Muscle layer of colon (tissue), 2 donors: Measurements from ENCODE around the gene ZNF496.

Experiments used
- H3K27ac ChIP-seq: one replicate; pipeline ENCODE4 v1.7.0; 2013; ENCODE audit warnings: low read depth, mild to moderate bottlenecking, low read length, moderate library complexity
- H3K27me3 ChIP-seq, 2 donors: one replicate each; pipeline ENCODE4 v1.7.0; 2013; ENCODE audit warnings: low read length in 2 of 2, mild to moderate bottlenecking in 2 of 2; ENCODE audit not compliant: insufficient read depth in 2 of 2, control insufficient read depth in 1 of 2
- H3K36me3 ChIP-seq: one replicate; pipeline ENCODE4 v1.7.0; 2013; ENCODE audit warnings: mild to moderate bottlenecking, low read length; ENCODE audit not compliant: insufficient read depth
- H3K4me1 ChIP-seq: one replicate; pipeline ENCODE4 v1.7.0; 2013; ENCODE audit warnings: mild to moderate bottlenecking, low read length; ENCODE audit not compliant: insufficient read depth
- H3K4me3 ChIP-seq, 2 donors: one replicate each; pipeline ENCODE4 v1.7.0; 2013; ENCODE audit warnings: low read length in 2 of 2, low read depth in 1 of 2, mild to moderate bottlenecking in 1 of 2, moderate library complexity in 1 of 2
- H3K9ac ChIP-seq: one replicate; pipeline ENCODE4 v1.7.0; 2013; ENCODE audit warnings: low read length
- H3K9me3 ChIP-seq: one replicate; pipeline ENCODE4 v1.7.0; 2013; ENCODE audit warnings: mild to moderate bottlenecking, low read length
- donor health status: abdominal sarcoma.
- donor health status: Adenocarcinoma of cecum.

The ZNF496 gene

GRCh38 chr1:247324204-247324787 lies 7.4 kb downstream of the ZNF496 start:
- H3K4me1 ChIP-seq = no peaks in the 10 kb centered on the region
- no peak overlapping the region for H3K27ac ChIP-seq
- H3K4me3 ChIP-seq = no peak overlapping the region
- H3K36me3 ChIP-seq = peaks cover 65% of the 10 kb centered on the region
- H3K27me3 ChIP-seq = no peaks in the 10 kb centered on the region
- no peak overlapping the region for H3K9ac ChIP-seq
- H3K9me3 ChIP-seq = no peaks in the 10 kb centered on the region

- H3K9me3 ChIP-seq = no peaks in the 10 kb centered on the region
- H3K27ac ChIP-seq = no peak overlapping the region
- H3K4me3 ChIP-seq = no peak overlapping the region
- no peaks in the 10 kb centered on the region for H3K27me3 ChIP-seq
- no peaks in the 10 kb centered on the region for H3K4me1 ChIP-seq
- H3K9ac ChIP-seq = no peak overlapping the region
- H3K36me3 ChIP-seq = peaks cover 53% of the 10 kb centered on the region
Observed at GRCh38 chr1:247322849-247323586, 8.6 kb downstream of the ZNF496 start.

- Histone ChIP-seq H3K4me3 (no peak overlapping the region), H3K9me3 (no peaks in the 10 kb centered on the region), H3K27me3 (no peaks in the 10 kb centered on the region), H3K9ac (no peak overlapping the region), H3K36me3 (peaks cover 47% of the 10 kb centered on the region), H3K27ac (no peak overlapping the region), H3K4me1 (no peaks in the 10 kb centered on the region)
Observed at GRCh38 chr1:247322442-247322841, 9.2 kb downstream of the ZNF496 start.

- H3K27me3 ChIP-seq = no peaks in the 10 kb centered on the region
- no peaks in the 10 kb centered on the region for H3K4me1 ChIP-seq
- H3K36me3 ChIP-seq = peaks cover 39% of the 10 kb centered on the region
- no peaks in the 10 kb centered on the region for H3K9me3 ChIP-seq
- no peak overlapping the region for H3K4me3 ChIP-seq
- no peak overlapping the region for H3K9ac ChIP-seq
- H3K27ac ChIP-seq = no peak overlapping the region
Observed at GRCh38 chr1:247317702-247318101, 14.0 kb downstream of the ZNF496 start.

- Histone ChIP-seq H3K4me3 (no peak overlapping the region), H3K9me3 (no peaks in the 10 kb centered on the region), H3K27ac (no peak overlapping the region), H3K27me3 (no peaks in the 10 kb centered on the region), H3K36me3 (peaks cover 31% of the 10 kb centered on the region), H3K4me1 (no peaks in the 10 kb centered on the region), H3K9ac (no peak overlapping the region)
Observed at GRCh38 chr1:247316590-247317197, 15.0 kb downstream of the ZNF496 start.

GRCh38 chr1:247304031-247304430 lies 27.6 kb downstream of the ZNF496 start:
- H3K4me3 ChIP-seq = no peak overlapping the region
- H3K27me3 ChIP-seq = no peaks in the 10 kb centered on the region
- H3K9ac ChIP-seq = no peak overlapping the region
- H3K27ac ChIP-seq = no peak overlapping the region
- H3K9me3 ChIP-seq = no peaks in the 10 kb centered on the region
- H3K36me3 ChIP-seq = peaks cover 57% of the 10 kb centered on the region
- no peaks in the 10 kb centered on the region for H3K4me1 ChIP-seq

- Histone ChIP-seq H3K4me1 (no peaks in the 10 kb centered on the region), H3K27me3 (no peaks in the 10 kb centered on the region), H3K27ac (no peak overlapping the region), H3K9ac (no peak overlapping the region), H3K36me3 (peaks cover 49% of the 10 kb centered on the region), H3K9me3 (no peaks in the 10 kb centered on the region), H3K4me3 (no peak overlapping the region)
Observed at GRCh38 chr1:247303216-247303615, 28.5 kb downstream of the ZNF496 start.

- H3K36me3 ChIP-seq = peaks cover 37% of the 10 kb centered on the region
- H3K9me3 ChIP-seq = no peaks in the 10 kb centered on the region
- no peaks in the 10 kb centered on the region for H3K4me1 ChIP-seq
- H3K4me3 ChIP-seq = no peak overlapping the region
- no peak overlapping the region for H3K27ac ChIP-seq
- no peak overlapping the region for H3K9ac ChIP-seq
- H3K27me3 ChIP-seq = no peaks in the 10 kb centered on the region
Observed at GRCh38 chr1:247301176-247301540, 30.5 kb downstream of the ZNF496 start.

GRCh38 chr1:247300491-247301175 lies 31.0 kb downstream of the ZNF496 start:
- Histone ChIP-seq H3K27ac (no peak overlapping the region), H3K4me1 (no peaks in the 10 kb centered on the region), H3K9me3 (no peaks in the 10 kb centered on the region), H3K36me3 (peaks cover 37% of the 10 kb centered on the region), H3K27me3 (no peaks in the 10 kb centered on the region), H3K4me3 (no peak overlapping the region), H3K9ac (no peak overlapping the region)

GRCh38 chr1:247299723-247300381 lies 31.8 kb downstream of the ZNF496 start:
- Histone ChIP-seq H3K27ac (no peak overlapping the region), H3K4me3 (no peak overlapping the region), H3K4me1 (no peaks in the 10 kb centered on the region), H3K9me3 (no peaks in the 10 kb centered on the region), H3K36me3 (peaks cover 33% of the 10 kb centered on the region), H3K27me3 (no peaks in the 10 kb centered on the region), H3K9ac (no peak overlapping the region)

GRCh38 chr1:247298701-247299100 lies 33.0 kb downstream of the ZNF496 start:
- H3K36me3 ChIP-seq = peaks cover 27% of the 10 kb centered on the region
- H3K27ac ChIP-seq = no peak overlapping the region
- H3K9me3 ChIP-seq = no peaks in the 10 kb centered on the region
- no peaks in the 10 kb centered on the region for H3K4me1 ChIP-seq
- no peak overlapping the region for H3K4me3 ChIP-seq
- no peak overlapping the region for H3K9ac ChIP-seq
- H3K27me3 ChIP-seq = no peaks in the 10 kb centered on the region
